IMR-90 (cell line): ENCODE measurements around the gene CYP3A4. TPM values are rescaled to one million over a fixed set of nuclear protein-coding genes. Genes with fewer than 3 reads are reported as not detected.

Experiments
- ATAC-seq: fragments of 200-7000 bp; cut with Tn5 transposase; 2 replicates; pipeline ENCODE4 v1.9.1; 2020; ENCODE audit warnings: low read depth, mild to moderate bottlenecking, moderate library complexity
- BruUV-seq: library from RNA; stranded (reverse); fragments of 400-500 nt; replicated peaks from 2 replicates; lab custom pipeline; 2021; lab: Mats Ljungman, UMichigan
- CTCF ChIA-PET: fragments of 300-600 bp; formaldehyde crosslinking; extraction: SDS; loops from one replicate; lab custom pipeline; 2021; ENCODE audit warnings: antibody characterized with exemption; lab: Yijun Ruan, JAX
- POLR2A ChIA-PET: fragments of 300-600 bp; sonication (Branson Sonifier 250); formaldehyde crosslinking; loops from one replicate; lab custom pipeline; 2022; ENCODE audit warnings: antibody characterized with exemption; ENCODE audit not compliant: unreplicated experiment; lab: Charles Lee
- DNase-seq: peaks from one replicate; pipeline ENCODE4 v3.0.0; 2013
- H2AFZ ChIP-seq: replicated peaks from 2 replicates; pipeline ENCODE3; 2013; ENCODE audit warnings: low read length, mild to moderate bottlenecking; ENCODE audit not compliant: poor library complexity
- H2AK5ac ChIP-seq: 2 replicates; pipeline ENCODE4 v1.6.1; 2013; ENCODE audit warnings: low read depth, low read length, inconsistent platforms
- H2AK9ac ChIP-seq: replicated peaks from 2 replicates; pipeline ENCODE3; 2013; ENCODE audit warnings: mild to moderate bottlenecking, low read depth, low read length, moderate library complexity; ENCODE audit not compliant: poor library complexity
- H2BK120ac ChIP-seq: 2 replicates; pipeline ENCODE4 v1.6.1; 2013; ENCODE audit warnings: low read depth, low read length, inconsistent platforms
- H2BK15ac ChIP-seq: 3 replicates; pipeline ENCODE4 v1.6.1; 2013; ENCODE audit warnings: low read depth, low read length, inconsistent platforms
- H2BK20ac ChIP-seq: 2 replicates; pipeline ENCODE4 v1.6.1; 2013; ENCODE audit warnings: low read depth, mild to moderate bottlenecking, inconsistent platforms, low read length, moderate library complexity
- H2BK5ac ChIP-seq: 2 replicates; pipeline ENCODE4 v1.6.1; 2013; ENCODE audit warnings: mild to moderate bottlenecking, low read depth, low read length, inconsistent platforms; ENCODE audit not compliant: poor library complexity, severe bottlenecking
- H3K14ac ChIP-seq: replicated peaks from 2 replicates; pipeline ENCODE4 v1.6.1; 2013; ENCODE audit warnings: low read depth, low read length, inconsistent platforms
- H3K18ac ChIP-seq: 2 replicates; pipeline ENCODE4 v1.6.1; 2013; ENCODE audit warnings: low read depth, low read length, control low read depth
- H3K23ac ChIP-seq: 2 replicates; pipeline ENCODE4 v1.6.1; 2013; ENCODE audit warnings: low read depth, low read length, inconsistent platforms
- H3K27ac ChIP-seq: 2 replicates; pipeline ENCODE4 v1.5.1; 2013; ENCODE audit warnings: mild to moderate bottlenecking, control low read depth, low read length; ENCODE audit not compliant: insufficient read depth
- H3K27me3 ChIP-seq: 2 replicates; pipeline ENCODE4 v1.6.1; 2013; ENCODE audit warnings: low read length; ENCODE audit not compliant: control insufficient read depth, insufficient read depth
- H3K36me3 ChIP-seq: 2 replicates; pipeline ENCODE4 v1.6.1; 2013; ENCODE audit warnings: low read length, mixed read lengths; ENCODE audit not compliant: control insufficient read depth, insufficient read depth
- H3K4ac ChIP-seq: 2 replicates; pipeline ENCODE4 v1.6.1; 2013; ENCODE audit warnings: low read depth, low read length, inconsistent platforms
- H3K4me1 ChIP-seq: 2 replicates; pipeline ENCODE4 v1.6.1; 2013; ENCODE audit warnings: low read length, mixed read lengths; ENCODE audit not compliant: control insufficient read depth, insufficient read depth
- H3K4me2 ChIP-seq: 2 replicates; pipeline ENCODE4 v1.6.1; 2013; ENCODE audit warnings: low read depth, mild to moderate bottlenecking, control low read depth, low read length, moderate library complexity
- H3K4me3 ChIP-seq: 2 replicates; pipeline ENCODE4 v1.5.1; 2013; ENCODE audit warnings: low read depth, mild to moderate bottlenecking, control low read depth, low read length, moderate library complexity; ENCODE audit not compliant: insufficient read depth
- H3K56ac ChIP-seq: 2 replicates; pipeline ENCODE4 v1.6.1; 2013; ENCODE audit warnings: low read length, inconsistent platforms; ENCODE audit not compliant: insufficient read depth; ENCODE audit errors: extremely low read depth
- H3K79me1 ChIP-seq, 2 experiments: 2 replicates each; pipeline ENCODE4 v1.6.1; 2013; ENCODE audit warnings: low read length in 2 of 2, inconsistent platforms in 1 of 2, low read depth in 1 of 2
- H3K9ac ChIP-seq: 2 replicates; pipeline ENCODE4 v1.6.1; 2013; ENCODE audit warnings: low read depth, low read length, control low read depth
- H3K9me1 ChIP-seq: 2 replicates; pipeline ENCODE4 v1.6.1; 2013; ENCODE audit warnings: low read length, inconsistent platforms; ENCODE audit not compliant: insufficient read depth
- H3K9me3 ChIP-seq: 2 replicates; pipeline ENCODE4 v1.6.1; 2013; ENCODE audit warnings: low read length; ENCODE audit not compliant: control insufficient read depth, insufficient read depth
- H4K20me1 ChIP-seq: 2 replicates; pipeline ENCODE4 v1.6.1; 2013; ENCODE audit warnings: low read length, inconsistent platforms; ENCODE audit not compliant: insufficient read depth
- H4K5ac ChIP-seq: 2 replicates; pipeline ENCODE4 v1.6.1; 2013; ENCODE audit warnings: mild to moderate bottlenecking, low read depth, low read length, control low read depth
- H4K8ac ChIP-seq, 2 experiments: 2 replicates each; pipeline ENCODE4 v1.6.1; 2013; ENCODE audit warnings: low read depth in 2 of 2, low read length in 2 of 2, control low read depth in 1 of 2, inconsistent platforms in 1 of 2
- H4K91ac ChIP-seq: 2 replicates; pipeline ENCODE4 v1.6.1; 2013; ENCODE audit warnings: low read depth, low read length, inconsistent platforms; ENCODE audit not compliant: insufficient read depth
- BHLHE40 ChIP-seq: fragments of 150-350 bp; IDR thresholded peaks from 2 replicates; pipeline ENCODE4 v1.6.1; 2016; ENCODE audit warnings: mild to moderate bottlenecking, low read depth, low read length
- CEBPB ChIP-seq: IDR thresholded peaks from 2 replicates; pipeline ENCODE4 v1.6.1; 2012; ENCODE audit warnings: low read depth, low read length, improper control_type of control experiment
- CHD1 ChIP-seq: IDR thresholded peaks from 2 replicates; pipeline ENCODE4 v1.6.1; 2012; ENCODE audit warnings: low read depth, low read length, improper control_type of control experiment
- FOS ChIP-seq: fragments of 150-350 bp; IDR thresholded peaks from 2 replicates; pipeline ENCODE4 v1.6.1; 2016; ENCODE audit warnings: low read depth, low read length
- MAFK ChIP-seq: IDR thresholded peaks from 2 replicates; pipeline ENCODE4 v1.6.1; 2012; ENCODE audit warnings: low read depth, low read length, improper control_type of control experiment
- MAZ ChIP-seq: IDR thresholded peaks from 2 replicates; pipeline ENCODE4 v1.6.1; 2012; ENCODE audit warnings: low read depth, mild to moderate bottlenecking, low read length, improper control_type of control experiment, moderate library complexity, borderline replicate concordance
- POLR2A ChIP-seq: IDR thresholded peaks from 2 replicates; pipeline ENCODE4 v1.6.1; 2012; ENCODE audit warnings: mild to moderate bottlenecking, low read depth, low read length
- RAD21 ChIP-seq: IDR thresholded peaks from 2 replicates; pipeline ENCODE4 v1.6.1; 2012; ENCODE audit warnings: low read length, improper control_type of control experiment
- RFX5 ChIP-seq: IDR thresholded peaks from 2 replicates; pipeline ENCODE4 v1.8.0; 2012; ENCODE audit warnings: low read depth, mild to moderate bottlenecking, low read length, moderate library complexity
- WGBS, 2 experiments: methylation state at CpG; one replicate each; pipeline versions ENCODE4 v1.1.5 to v1.1.7; 2013; ENCODE audit warnings: missing lambda C conversion rate in 2 of 2; ENCODE audit not compliant: insufficient read length in 1 of 2; ENCODE audit errors: extremely low coverage in 2 of 2; 5-methylcytosine and 5-hydroxymethylcytosine counted together
- dilution Hi-C: fragments of 300-500 bp; cut with HindIII; formaldehyde crosslinking; loops from one replicate; pipeline ENCODE4 v1.14.3; 2018; ENCODE audit warnings: low sequenced_read_pairs; ENCODE audit not compliant: unreplicated experiment
- in situ Hi-C: fragments of 300-500 bp; cut with MboI; formaldehyde crosslinking; loops from 3 replicates; pipeline ENCODE4 v1.14.3; 2019; ENCODE audit warnings: low sequenced_read_pairs, inconsistent platforms, mixed read lengths
- intact Hi-C: fragments of 100-400 bp; cut with micrococcal nuclease; formaldehyde crosslinking; loops from 2 replicates; pipeline ENCODE4 v1.10.0; 2022
- polyA plus RNA-seq, 3 experiments: library from polyadenylated mRNA; depleted of rRNA; stranded (reverse); fragments of >200 nt; gene quantifications; 2 replicates each; pipeline ENCODE4 v1.2.3, GENCODE V29; 2012; ENCODE audit warnings: low replicate concordance in 1 of 3
- total RNA-seq: library from RNA; depleted of rRNA; stranded (reverse); fragments of >200 nt; gene quantifications from 2 replicates; pipeline ENCODE4 v1.2.3, GENCODE V29; 2012
- TF ChIP-seq, protein P1 (sequence below): conservative IDR thresholded peaks from 2 replicates; pipeline ENCODE4 v1.5.1; 2012; ENCODE audit warnings: mild to moderate bottlenecking, low read depth, low read length, improper control_type of control experiment
- TF ChIP-seq, protein P2 (sequence below): fragments of 150-350 bp; IDR thresholded peaks from 2 replicates; pipeline ENCODE4 v1.6.1; 2016; ENCODE audit warnings: low read depth, mild to moderate bottlenecking, low read length, moderate library complexity, borderline replicate concordance

Gene CYP3A4
- total and polyA plus RNA-seq, 2 of the 4 experiments (the other 2 are of a cell fraction), result not detected

DNA sequence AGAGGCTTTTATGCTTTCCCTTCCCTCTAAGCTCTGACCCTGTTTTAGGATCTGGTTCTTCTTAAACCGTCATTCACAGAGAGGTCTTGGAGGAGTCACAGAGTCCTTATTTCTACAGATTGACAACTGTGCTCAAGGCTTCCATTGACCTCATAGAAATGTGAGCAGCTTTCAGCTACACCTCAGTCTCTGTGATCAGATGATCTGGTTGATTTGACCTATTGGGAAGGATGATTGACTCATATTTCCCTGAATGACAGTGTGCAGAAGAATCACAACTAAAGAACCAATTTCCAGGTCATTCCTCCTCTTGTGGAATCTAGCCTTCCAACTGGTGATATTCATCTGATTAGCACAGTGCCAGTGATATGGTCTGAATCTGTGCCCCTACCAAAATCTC is 3.4 kb downstream of the CYP3A4 start:
- ChIA-PET CTCF (no interaction called here), POLR2A (no interaction called here)
- ATAC-seq, result no peak
- H2BK5ac ChIP-seq, result no peak overlapping the region
- no peaks in the 10 kb centered on the region for H3K9me3 ChIP-seq
- no peak overlapping the region for H2BK120ac ChIP-seq
- no peak overlapping the region for H3K4ac ChIP-seq
- H3K4me2 ChIP-seq, result no peak overlapping the region
- H3K14ac ChIP-seq, result no peak overlapping the region
- no peak for DNase-seq
- no peak overlapping the region for H4K8ac ChIP-seq
- intact Hi-C loops, result no loop called here
- no CpG with 5 or more reads among the region's 1 CpG for WGBS, 2 experiments
- no peak overlapping the region for H3K27ac ChIP-seq
- no peak overlapping the region for H3K9ac ChIP-seq
- no peak overlapping the region for H2AK9ac ChIP-seq
- H3K4me1 ChIP-seq, result no peaks in the 10 kb centered on the region
- H2AFZ ChIP-seq, result no peak overlapping the region
- no peak overlapping the region for H3K18ac ChIP-seq
- no peak overlapping the region for H2BK15ac ChIP-seq
- in situ Hi-C loops, result no loop called here
- H4K91ac ChIP-seq, result no peak overlapping the region
- BruUV-seq, result no TSS peak
- TF ChIP-seq FOS (no peak), RAD21 (no peak), BHLHE40 (no peak), CHD1 (no peak), MAZ (no peak), RFX5 (no peak), CEBPB (no peak), MAFK (no peak), POLR2A (no peak)
- TF ChIP-seq, protein P1, sequence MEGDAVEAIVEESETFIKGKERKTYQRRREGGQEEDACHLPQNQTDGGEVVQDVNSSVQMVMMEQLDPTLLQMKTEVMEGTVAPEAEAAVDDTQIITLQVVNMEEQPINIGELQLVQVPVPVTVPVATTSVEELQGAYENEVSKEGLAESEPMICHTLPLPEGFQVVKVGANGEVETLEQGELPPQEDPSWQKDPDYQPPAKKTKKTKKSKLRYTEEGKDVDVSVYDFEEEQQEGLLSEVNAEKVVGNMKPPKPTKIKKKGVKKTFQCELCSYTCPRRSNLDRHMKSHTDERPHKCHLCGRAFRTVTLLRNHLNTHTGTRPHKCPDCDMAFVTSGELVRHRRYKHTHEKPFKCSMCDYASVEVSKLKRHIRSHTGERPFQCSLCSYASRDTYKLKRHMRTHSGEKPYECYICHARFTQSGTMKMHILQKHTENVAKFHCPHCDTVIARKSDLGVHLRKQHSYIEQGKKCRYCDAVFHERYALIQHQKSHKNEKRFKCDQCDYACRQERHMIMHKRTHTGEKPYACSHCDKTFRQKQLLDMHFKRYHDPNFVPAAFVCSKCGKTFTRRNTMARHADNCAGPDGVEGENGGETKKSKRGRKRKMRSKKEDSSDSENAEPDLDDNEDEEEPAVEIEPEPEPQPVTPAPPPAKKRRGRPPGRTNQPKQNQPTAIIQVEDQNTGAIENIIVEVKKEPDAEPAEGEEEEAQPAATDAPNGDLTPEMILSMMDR, result no peak
- TF ChIP-seq, protein P2, sequence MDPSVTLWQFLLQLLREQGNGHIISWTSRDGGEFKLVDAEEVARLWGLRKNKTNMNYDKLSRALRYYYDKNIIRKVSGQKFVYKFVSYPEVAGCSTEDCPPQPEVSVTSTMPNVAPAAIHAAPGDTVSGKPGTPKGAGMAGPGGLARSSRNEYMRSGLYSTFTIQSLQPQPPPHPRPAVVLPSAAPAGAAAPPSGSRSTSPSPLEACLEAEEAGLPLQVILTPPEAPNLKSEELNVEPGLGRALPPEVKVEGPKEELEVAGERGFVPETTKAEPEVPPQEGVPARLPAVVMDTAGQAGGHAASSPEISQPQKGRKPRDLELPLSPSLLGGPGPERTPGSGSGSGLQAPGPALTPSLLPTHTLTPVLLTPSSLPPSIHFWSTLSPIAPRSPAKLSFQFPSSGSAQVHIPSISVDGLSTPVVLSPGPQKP, result no peak
- H3K4me3 ChIP-seq, result no peak overlapping the region
- no peaks in the 10 kb centered on the region for H3K36me3 ChIP-seq
- H3K56ac ChIP-seq, result no peak overlapping the region
- no peaks in the 10 kb centered on the region for H3K9me1 ChIP-seq
- H4K20me1 ChIP-seq, result no peaks in the 10 kb centered on the region
- dilution Hi-C loops, result no loop called here
- H2AK5ac ChIP-seq, result no peak overlapping the region
- H4K5ac ChIP-seq, result no peak overlapping the region
- peaks cover 4% of the 10 kb centered on the region for H3K27me3 ChIP-seq
- no peak overlapping the region for H3K23ac ChIP-seq
- H2BK20ac ChIP-seq, result no peak overlapping the region
- no peaks in the 10 kb centered on the region for H3K79me1 ChIP-seq
